Prostate gland (tissue), 2 donors: ENCODE data around the gene HOXA3. TPM values are rescaled to one million over a fixed set of nuclear protein-coding genes. Genes with fewer than 3 reads are reported as not detected.
A peak's percentile ranks its signal among the peaks of the same experiment; 100 is the strongest.

Experiments used
- DNase-seq: peaks from one replicate; pipeline ENCODE4 v3.0.0-alpha.2; 2019; ENCODE audit warnings: low spot score
- H3K27ac ChIP-seq, 2 donors: fragments of 200-600 bp; sonication (generic); 2 replicates each; pipeline ENCODE4 v1.5.1; 2017 to 2019
- H3K27me3 ChIP-seq: fragments of 200-600 bp; sonication (generic); replicated peaks from 2 replicates; pipeline ENCODE4 v1.5.1; 2019; ENCODE audit not compliant: insufficient read depth
- H3K36me3 ChIP-seq, 2 donors: fragments of 200-600 bp; sonication (generic); 1 replicate in 1 of 2; 2 replicates in 1 of 2; pipeline versions ENCODE4 v1.5.1 to v1.8.1; 2017 to 2019
- H3K4me1 ChIP-seq: fragments of 200-600 bp; sonication (generic); replicated peaks from 2 replicates; pipeline ENCODE4 v1.5.1; 2019
- H3K4me3 ChIP-seq, 2 donors: fragments of 200-600 bp; sonication (generic); 2 replicates each; pipeline ENCODE4 v1.5.1; 2017 to 2019
- H3K9me3 ChIP-seq: fragments of 200-600 bp; sonication (generic); 2 replicates; pipeline ENCODE4 v1.5.1; 2017
- CTCF ChIP-seq, 4 experiments: fragments of 200-600 bp in 2 of 4; fragments of 450-650 bp in 2 of 4; sonication (generic) in 2 of 4; IDR thresholded peaks; 1 replicate in 3 of 4; 2 replicates in 1 of 4; pipeline ENCODE4 v1.5.1; 2016 to 2019; ENCODE audit warnings: antibody characterized with exemption in 4 of 4, mild to moderate bottlenecking in 2 of 4, moderate library complexity in 2 of 4
- POLR2A ChIP-seq: fragments of 450-650 bp; IDR thresholded peaks from one replicate; pipeline ENCODE4 v1.6.1; 2016; ENCODE audit warnings: antibody characterized with exemption, mild to moderate bottlenecking
- POLR2AphosphoS5 ChIP-seq: sonication (generic); formaldehyde crosslinking; IDR thresholded peaks from one replicate; pipeline ENCODE4 v1.6.1; 2017; ENCODE audit warnings: antibody characterized with exemption
- WGBS: methylation state at CpG from one replicate; pipeline ENCODE4 v1.1.5; 2018; 5-methylcytosine and 5-hydroxymethylcytosine counted together
- intact Hi-C: fragments of 100-400 bp; cut with DNase I; formaldehyde crosslinking; loops from one replicate; pipeline ENCODE4 v1.14.2; 2022
- total RNA-seq, 2 donors: library from RNA; depleted of rRNA; stranded (reverse); fragments of >200 nt; gene quantifications; one replicate each; pipeline ENCODE4 v1.1.0, GENCODE V29; 2016

HOXA3 gene
- total RNA-seq, 2 donors from 2014 or later = 2.8 to 3.1 TPM

GRCh38 chr7:27119412-27119911 is 32.9 kb downstream of the HOXA3 start:
- no peaks in the 10 kb centered on the region for H3K27me3 ChIP-seq
- TF ChIP-seq CTCF (IDR thresholded peaks at IDR 0.05) (no peak), POLR2AphosphoS5 (no peak), POLR2A (no peak)
- no peaks in the 10 kb centered on the region for H3K9me3 ChIP-seq
- no peak for DNase-seq
- intact Hi-C loops = no loop called here
- no peak overlapping the region for H3K4me3 ChIP-seq
- no peaks in the 10 kb centered on the region for H3K4me1 ChIP-seq
- whole genome bisulfite sequencing = 89% methylated on average over 1 of the region's 1 CpG
- no peak overlapping the region for H3K27ac ChIP-seq
- H3K36me3 ChIP-seq = no peaks in the 10 kb centered on the region

GRCh38 chr7:27118580-27118979 is 33.8 kb downstream of the HOXA3 start:
- WGBS = 81% methylated on average over 3 of the region's 3 CpGs
- H3K27me3 ChIP-seq = no peaks in the 10 kb centered on the region
- intact Hi-C loops = no loop called here
- H3K9me3 ChIP-seq = no peaks in the 10 kb centered on the region
- no peak for TF ChIP-seq POLR2A
- TF ChIP-seq CTCF (IDR thresholded peaks at IDR 0.05) = no peak
- no peak for TF ChIP-seq POLR2AphosphoS5
- no peak for DNase-seq
- H3K4me3 ChIP-seq = no peak overlapping the region
- no peak overlapping the region for H3K27ac ChIP-seq
- H3K4me1 ChIP-seq = no peaks in the 10 kb centered on the region
- H3K36me3 ChIP-seq = no peaks in the 10 kb centered on the region

- WGBS = 86% methylated on average over 19 of the region's 19 CpGs
- intact Hi-C loops = no loop called here
- no peaks in the 10 kb centered on the region for H3K27me3 ChIP-seq
- no peak for DNase-seq
- TF ChIP-seq POLR2AphosphoS5 (no peak), POLR2A (no peak), CTCF (IDR thresholded peaks at IDR 0.05) (no peak)
- no peak overlapping the region for H3K4me3 ChIP-seq
- H3K9me3 ChIP-seq = no peaks in the 10 kb centered on the region
- no peak overlapping the region for H3K27ac ChIP-seq
- no peaks in the 10 kb centered on the region for H3K4me1 ChIP-seq
- no peaks in the 10 kb centered on the region for H3K36me3 ChIP-seq
Observed at GRCh38 chr7:27117887-27118491, 34.4 kb downstream of the HOXA3 start.

- DNase-seq = no peak
- H3K4me1 ChIP-seq = no peaks in the 10 kb centered on the region
- WGBS = 83% methylated on average over 12 of the region's 12 CpGs
- TF ChIP-seq POLR2A = no peak
- no peak overlapping the region for H3K4me3 ChIP-seq
- H3K9me3 ChIP-seq = no peaks in the 10 kb centered on the region
- intact Hi-C loops = no loop called here
- no peaks in the 10 kb centered on the region for H3K36me3 ChIP-seq
- no peak overlapping the region for H3K27ac ChIP-seq
- H3K27me3 ChIP-seq = no peaks in the 10 kb centered on the region
Observed at GRCh38 chr7:27116962-27117886, 35.2 kb downstream of the HOXA3 start.

- WGBS = 52% methylated on average over 20 of the region's 20 CpGs
- Histone ChIP-seq H3K4me1 (no peaks in the 10 kb centered on the region), H3K4me3 (peak overlapping the region; percentile 6 to 30), H3K36me3 (no peaks in the 10 kb centered on the region), H3K9me3 (no peaks in the 10 kb centered on the region), H3K27me3 (no peaks in the 10 kb centered on the region), H3K27ac (peak overlapping the region; percentile 64 to 71)
- intact Hi-C loops = no loop called here
- DNase-seq = no peak
- TF ChIP-seq POLR2A (no peak), POLR2AphosphoS5 (no peak), CTCF (IDR thresholded peaks at IDR 0.05) (no peak)
Observed at GRCh38 chr7:27116031-27116961, 36.1 kb downstream of the HOXA3 start.
